ENCODE results near the gene FADS3.
A peak's percentile ranks its signal among the peaks of the same experiment; 100 is the strongest.

Gene FADS3

DNA sequence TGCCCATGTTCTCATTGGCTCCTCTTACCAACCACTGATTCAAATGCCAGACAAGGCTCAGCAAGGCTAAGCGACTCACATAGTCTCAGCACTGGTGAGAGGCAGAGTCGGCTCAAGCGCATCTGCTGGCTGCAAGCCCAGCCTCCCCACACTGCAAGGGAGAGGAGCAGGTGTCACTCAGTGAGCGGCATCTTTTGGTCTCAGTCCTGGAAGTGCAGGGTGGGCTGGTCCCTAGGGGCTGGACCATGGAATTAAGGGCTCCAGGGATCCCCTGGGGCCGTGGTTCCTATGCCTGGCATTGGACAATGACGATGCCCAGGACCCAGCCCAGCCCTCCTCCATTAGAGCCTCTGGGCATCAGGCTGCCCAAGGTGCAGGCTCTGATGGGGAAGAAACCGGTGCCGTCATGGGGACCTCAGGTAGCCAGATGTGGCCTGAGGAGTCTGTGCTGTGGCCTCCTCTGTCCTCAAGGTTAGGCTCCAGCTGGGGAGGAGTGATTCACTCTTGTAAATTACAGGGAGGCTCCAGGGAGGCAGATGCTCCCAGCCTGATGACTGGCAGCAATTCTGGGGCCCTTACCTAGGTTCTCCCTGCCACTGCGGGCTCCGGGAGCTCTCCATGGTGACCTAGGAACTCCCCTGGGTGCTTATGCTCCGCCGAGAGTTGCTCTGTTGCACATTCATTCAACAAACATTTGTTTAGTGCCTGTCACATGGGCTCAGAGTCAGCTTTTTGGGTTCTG is 35.2 kb downstream of the FADS3 start:
- DNase-seq (ENCODE audit: low spot score) = no peak

GRCh38 chr11:61854966-61855714 is 36.2 kb downstream of the FADS3 start:
- no peak for DNase-seq (ENCODE audit: low spot score)

DNA sequence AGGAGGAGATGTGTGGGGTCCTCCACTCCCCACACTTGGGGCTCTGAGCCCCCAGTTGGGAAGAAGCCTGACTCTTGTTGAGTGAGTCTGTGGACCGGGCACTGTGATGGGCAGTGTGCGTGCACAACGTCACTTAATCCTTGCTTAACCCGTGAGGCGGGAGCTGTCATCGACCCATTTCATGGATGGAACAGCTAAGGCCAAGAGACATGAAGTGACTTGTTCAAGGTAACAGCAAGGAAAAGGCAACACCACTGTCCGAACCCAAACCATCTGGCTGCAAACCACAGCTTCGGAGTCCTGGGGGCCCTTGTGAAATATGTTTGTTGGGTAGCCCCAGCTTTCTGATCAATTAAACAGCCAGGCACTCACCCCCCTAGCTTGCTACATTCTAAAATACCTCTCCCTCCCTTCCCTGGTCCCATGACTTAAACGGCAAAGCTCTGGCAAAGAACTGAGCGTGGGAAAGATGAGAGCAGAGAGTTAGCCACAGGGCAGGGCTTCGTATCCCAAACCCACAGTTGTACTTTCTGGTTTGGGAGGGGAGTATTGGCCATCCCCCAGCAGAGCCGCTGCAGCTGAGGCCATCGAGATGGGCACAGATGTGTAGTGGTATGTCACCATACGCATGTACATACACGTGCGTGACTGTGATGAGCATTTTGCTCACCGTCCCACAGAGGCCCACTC is 37.0 kb downstream of the FADS3 start:
- DNase-seq (ENCODE audit: low spot score) = no peak

DNA sequence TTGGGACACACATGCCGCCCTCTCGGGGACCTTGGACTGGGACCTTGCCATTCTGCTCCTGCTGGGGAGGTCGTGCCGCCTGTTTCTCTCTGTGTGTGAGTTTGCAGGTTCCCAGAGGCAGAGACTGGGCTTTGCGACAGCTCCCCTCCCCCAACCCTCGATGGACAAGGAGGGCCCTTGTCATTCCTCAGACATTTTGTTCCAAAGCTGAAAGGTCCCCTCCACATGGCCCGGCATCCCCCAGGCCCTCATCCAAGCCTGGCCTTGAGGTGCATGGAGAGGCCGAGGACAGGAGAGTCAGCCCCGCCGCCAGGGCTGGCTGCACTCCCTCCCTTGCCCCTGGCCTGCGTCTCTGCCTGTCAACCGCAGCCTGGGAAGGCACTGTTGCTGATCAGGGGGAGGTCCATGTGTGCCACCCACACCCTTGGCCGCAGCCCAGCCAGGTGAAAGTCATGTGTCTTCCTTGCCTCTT is 37.6 kb downstream of the FADS3 start:
- DNase-seq (ENCODE audit: low spot score) = no peak

GRCh38 chr11:61851900-61852295 is 39.4 kb downstream of the FADS3 start:
- DNase-seq (ENCODE audit: low spot score) = no peak

- DNase-seq (ENCODE audit: low spot score) = no peak
Observed at GRCh38 chr11:61851113-61851899, 40.0 kb downstream of the FADS3 start.

- no peak for DNase-seq (ENCODE audit: low spot score)
Observed at GRCh38 chr11:61850687-61851086, 40.7 kb downstream of the FADS3 start.

GRCh38 chr11:61848631-61849030 is 42.7 kb downstream of the FADS3 start:
- DNase-seq (ENCODE audit: low spot score) = no peak

- DNase-seq (ENCODE audit: low spot score) = no peak
Observed at GRCh38 chr11:61847914-61848581, 43.3 kb downstream of the FADS3 start.

GRCh38 chr11:61846362-61847020 is 44.9 kb downstream of the FADS3 start:
- DNase-seq (ENCODE audit: low spot score) = no peak

DNA sequence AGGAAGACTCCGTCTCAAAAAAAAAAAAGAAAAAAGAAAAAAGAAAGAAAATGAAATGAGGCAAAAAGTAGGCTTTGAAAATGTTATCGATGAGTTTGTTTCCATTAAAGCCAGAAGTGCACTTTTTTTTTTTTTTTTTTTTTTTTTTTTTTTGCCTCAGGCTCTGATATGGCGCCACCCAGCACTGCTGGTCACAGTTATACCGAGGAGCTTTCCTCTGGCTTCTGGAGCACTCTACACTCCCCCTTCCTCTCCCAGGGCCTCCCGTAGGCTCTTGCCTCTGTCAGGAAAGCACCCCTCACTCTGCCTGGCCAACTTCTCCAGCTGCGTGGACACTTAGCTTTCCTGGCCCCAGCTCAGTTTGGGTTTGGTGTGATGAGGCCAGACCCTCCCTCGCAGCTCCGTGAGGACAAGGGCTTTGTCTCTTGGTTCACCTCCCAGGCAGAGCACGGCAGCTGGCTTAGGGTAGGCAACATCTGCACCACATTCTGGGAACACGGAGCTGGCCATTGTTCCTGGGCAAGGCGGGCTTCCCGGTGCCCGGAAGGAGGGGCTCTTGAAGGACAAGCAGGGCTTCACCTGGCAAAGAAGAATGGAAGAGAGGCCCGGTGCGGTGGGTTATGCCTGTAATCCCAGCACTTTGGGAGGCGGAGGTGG is 46.3 kb downstream of the FADS3 start:
- no peak for DNase-seq (ENCODE audit: low spot score)

GRCh38 chr11:61842528-61842820 is 48.9 kb downstream of the FADS3 start:
- DNase-seq (ENCODE audit: low spot score) = no peak

DNA sequence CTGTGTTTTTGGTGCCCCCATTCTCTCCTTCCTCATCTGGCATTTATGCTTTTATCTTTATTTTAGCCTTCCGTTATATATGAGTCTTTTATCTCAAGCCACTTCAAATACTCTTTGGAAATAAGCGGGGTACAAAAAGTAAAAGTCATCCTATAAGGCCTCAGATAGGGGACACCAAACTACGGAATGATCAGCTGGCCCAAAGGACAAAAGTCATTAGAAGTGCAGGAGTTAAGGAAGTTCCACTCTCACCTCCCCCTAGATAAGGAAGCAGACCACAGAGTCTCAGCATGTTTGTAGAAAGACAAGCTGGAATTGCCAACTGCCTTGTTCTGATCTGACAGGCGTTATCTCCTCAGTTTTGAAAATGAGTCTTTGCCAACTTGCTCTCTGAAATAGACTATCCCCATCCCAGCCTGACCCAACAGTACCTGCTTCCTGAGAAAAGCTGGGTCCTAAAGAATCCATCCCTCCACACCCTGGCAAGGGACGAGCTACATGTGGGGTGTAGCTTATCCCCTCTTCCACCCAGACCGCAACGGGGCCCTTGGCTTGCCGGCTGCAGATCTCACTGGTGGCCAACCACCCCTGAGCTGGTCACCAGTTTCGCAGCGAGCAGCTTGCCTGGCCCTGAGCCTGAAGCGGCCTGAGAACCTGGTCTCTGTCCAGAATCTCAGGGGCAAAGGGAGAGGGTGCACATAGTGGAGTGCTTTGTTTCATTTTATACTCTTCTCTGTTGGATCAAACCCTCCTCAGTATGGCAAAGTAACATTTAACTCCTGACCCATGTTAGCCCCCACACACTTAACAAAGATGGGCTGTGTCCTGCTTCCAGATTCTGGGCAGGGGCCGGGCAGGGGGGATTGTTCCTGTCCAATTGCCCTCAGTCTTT is 49.5 kb downstream of the FADS3 start:
- DNase-seq (ENCODE audit: low spot score) = peak; percentile 45

DNA sequence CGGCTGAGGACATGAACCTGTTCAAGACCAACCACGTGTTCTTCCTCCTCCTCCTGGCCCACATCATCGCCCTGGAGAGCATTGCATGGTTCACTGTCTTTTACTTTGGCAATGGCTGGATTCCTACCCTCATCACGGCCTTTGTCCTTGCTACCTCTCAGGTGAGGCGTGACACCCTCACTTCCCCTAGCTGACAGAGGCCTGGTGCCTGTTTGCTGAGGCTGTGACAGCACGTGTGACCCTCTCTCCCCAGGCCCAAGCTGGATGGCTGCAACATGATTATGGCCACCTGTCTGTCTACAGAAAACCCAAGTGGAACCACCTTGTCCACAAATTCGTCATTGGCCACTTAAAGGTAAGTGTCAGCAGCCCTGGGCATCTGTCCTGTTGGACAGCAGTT is 51.0 kb downstream of the FADS3 start:
- DNase-seq (ENCODE audit: low spot score) = no peak

DNA sequence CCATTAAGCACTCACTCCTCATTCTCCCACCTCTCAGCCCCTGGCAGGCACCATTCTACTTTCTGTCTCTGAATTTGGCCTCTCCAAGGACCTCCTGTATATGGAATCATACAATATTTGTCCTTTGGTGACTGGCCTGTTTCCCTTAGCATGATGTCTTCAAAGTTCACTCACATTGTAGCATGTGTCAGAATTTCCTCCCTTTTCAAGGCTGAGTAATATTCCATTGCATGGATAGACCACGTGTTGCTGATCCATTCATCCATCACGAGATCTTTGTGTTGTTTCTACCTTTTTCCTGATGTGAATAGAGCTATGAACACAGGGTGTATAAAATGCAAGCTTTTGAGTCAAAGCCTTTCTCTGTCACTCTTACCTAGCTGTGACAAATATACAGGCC is 51.6 kb downstream of the FADS3 start:
- DNase-seq (ENCODE audit: low spot score) = no peak

GRCh38 chr11:61838921-61839320 is 52.4 kb downstream of the FADS3 start:
- DNase-seq (ENCODE audit: low spot score) = no peak

GRCh38 chr11:61838501-61838900 is 52.8 kb downstream of the FADS3 start:
- no peak for DNase-seq (ENCODE audit: low spot score)

- DNase-seq (ENCODE audit: low spot score) = no peak
Observed at GRCh38 chr11:61837411-61838005, 53.8 kb downstream of the FADS3 start.

- no peak for DNase-seq (ENCODE audit: low spot score)
Observed at GRCh38 chr11:61836193-61836592, 55.2 kb downstream of the FADS3 start.

All from hematopoietic multipotent progenitor cell treated with erythropoietin and hydrocortisone succinate and interleukin-3 and kit ligand, for 15 days (in vitro differentiated cells).